HEK293T (cell line): ENCODE data around the gene MAPK7.

Source experiments
- ARNT ChIP-seq: fragments of 450-650 bp; IDR thresholded peaks from 2 replicates; pipeline ENCODE4 v1.6.1; 2017; ENCODE audit warnings: mild to moderate bottlenecking
- FOXA1 ChIP-seq: fragments of 450-650 bp; IDR thresholded peaks from 2 replicates; pipeline ENCODE4 v1.6.1; 2016; ENCODE audit warnings: mild to moderate bottlenecking
- FOXK2 ChIP-seq: fragments of 450-650 bp; IDR thresholded peaks from 2 replicates; pipeline ENCODE4 v1.6.1; 2016; ENCODE audit warnings: mild to moderate bottlenecking
- HDGF ChIP-seq: fragments of 450-650 bp; IDR thresholded peaks from 2 replicates; pipeline ENCODE4 v1.6.1; 2017; ENCODE audit warnings: antibody characterized with exemption, borderline replicate concordance
- LEF1 ChIP-seq: fragments of 450-650 bp; IDR thresholded peaks from 2 replicates; pipeline ENCODE4 v1.6.1; 2017; ENCODE audit warnings: mild to moderate bottlenecking, borderline replicate concordance
- TARDBP ChIP-seq: fragments of 450-650 bp; IDR thresholded peaks from 2 replicates; pipeline ENCODE4 v1.6.1; 2016

DNA sequence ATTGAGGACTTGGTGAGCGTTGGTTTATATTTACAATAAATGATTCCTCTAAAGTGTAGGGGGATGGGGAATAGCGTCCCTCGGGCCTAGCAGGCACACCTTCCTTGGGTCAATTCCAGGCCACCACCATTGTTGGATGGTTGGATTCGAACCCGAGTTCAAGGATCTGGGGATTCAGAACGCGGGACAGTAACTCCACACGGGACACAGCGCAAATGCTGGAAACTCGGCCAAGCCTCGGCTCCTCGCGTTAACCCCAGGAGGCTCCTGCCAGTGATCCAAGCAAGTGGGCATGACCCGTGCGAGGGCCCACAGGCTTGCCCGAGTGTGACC, 16.4 kb upstream of the MAPK7 start:
- no peak for TF ChIP-seq FOXA1
- TF ChIP-seq LEF1: no peak; the same call in 1 of the 2 replicates
- no peak for TF ChIP-seq ARNT
- no peak for TF ChIP-seq TARDBP
- no peak for TF ChIP-seq HDGF
- TF ChIP-seq FOXK2: no peak
